GM21737 (cell line): ENCODE results near the gene LBHD1.
"Not testable (repeated sequence)": the region's sequence is repeated elsewhere in the genome, so short reads cannot be mapped to it uniquely, and the experiment has no call there.

Source experiments
- ATAC-seq: cut with Tn5 transposase; IDR thresholded peaks from one replicate; pipeline ENCODE4 v1.9.1; 2021; ENCODE audit warnings: mild to moderate bottlenecking, moderate library complexity; ENCODE audit not compliant: unreplicated experiment

The LBHD1 gene

GRCh38 chr11:62665075-62665598 lies 6.9 kb downstream of the LBHD1 start, which contains the start of the genes C11orf98 and CSKMT:
Gene C11orf98 (minus strand): TSS chr11:62665210. CDS start chr11:62665169, 41 bp downstream.
Gene CSKMT (plus strand): TSS chr11:62665312. CDS start chr11:62665880, 568 bp downstream.
- peak; percentile 90 for ATAC-seq

- peak; percentile 29 for ATAC-seq
Measured at GRCh38 chr11:62664405-62665074, 7.5 kb downstream of the LBHD1 start.

DNA sequence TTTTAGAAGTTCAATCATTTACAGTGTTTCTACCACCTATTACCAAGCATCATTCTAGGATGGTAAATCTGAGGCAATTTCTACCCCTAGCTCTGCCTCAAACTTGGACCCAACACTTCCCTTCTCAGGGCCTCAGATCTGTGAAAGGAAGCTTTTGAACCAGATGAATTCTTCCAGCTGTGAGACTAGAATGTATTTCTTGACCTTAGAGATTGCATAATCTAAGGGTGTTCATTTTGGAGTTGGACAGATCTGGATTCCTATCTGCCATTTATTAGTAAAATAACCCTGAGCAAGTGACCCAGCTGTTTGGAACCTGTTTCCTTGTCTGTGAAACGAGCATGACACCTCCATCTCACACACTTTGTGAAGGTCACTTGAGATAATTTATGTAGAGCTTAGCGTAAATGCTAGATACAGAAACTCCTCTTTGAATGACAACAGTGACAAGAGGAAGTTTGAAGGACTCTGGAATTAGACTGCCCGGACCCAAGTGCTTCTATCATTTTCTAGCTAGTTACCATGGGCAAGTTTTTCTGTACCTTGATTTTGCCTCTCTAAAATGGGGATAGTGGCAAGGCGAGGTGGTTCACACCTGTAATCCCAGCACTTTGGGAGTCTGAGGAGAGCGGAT lies 15.2 kb downstream of the LBHD1 start:
- ATAC-seq: no peak

GRCh38 chr11:62654297-62654696 lies 17.8 kb downstream of the LBHD1 start:
- no peak for ATAC-seq

DNA sequence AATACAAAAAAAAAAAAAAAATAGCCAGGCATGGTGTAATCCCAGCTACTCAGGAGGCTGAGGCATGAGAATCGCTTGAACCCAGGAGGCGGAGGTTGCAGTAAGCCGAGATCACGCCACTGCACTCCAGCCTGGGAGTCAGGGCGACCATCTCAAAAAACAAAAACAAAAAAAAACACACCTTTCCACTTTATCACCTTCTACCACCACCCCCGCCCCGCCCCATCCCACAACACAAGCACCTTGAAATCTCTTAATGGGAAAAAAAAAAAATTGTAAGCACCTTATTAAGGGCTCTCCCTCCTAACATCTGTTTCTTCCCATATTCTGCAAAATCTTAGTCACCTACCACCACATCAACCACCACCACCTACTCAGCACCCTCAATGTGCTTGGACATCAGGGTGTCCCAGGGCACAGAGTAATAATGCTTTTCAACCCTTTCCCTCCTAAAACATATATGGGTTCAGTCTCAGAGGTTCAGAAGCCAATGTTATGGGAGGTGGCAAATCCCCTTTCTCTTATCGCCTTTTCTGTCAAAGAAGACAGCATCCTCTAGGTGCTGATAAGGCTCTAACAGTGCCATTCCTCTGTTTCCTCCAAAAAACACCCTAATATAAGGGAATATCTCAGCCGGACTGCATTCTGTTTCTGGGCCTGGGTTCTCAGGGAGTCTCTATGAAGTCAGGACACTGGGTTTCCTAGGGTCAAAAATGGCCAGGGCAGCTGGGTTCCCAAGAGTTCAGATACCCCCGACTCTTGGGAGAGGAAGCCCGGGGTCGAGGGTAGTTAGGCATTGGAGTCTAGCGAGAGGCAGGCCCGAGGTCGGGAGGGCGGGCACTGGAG lies 19.7 kb downstream of the LBHD1 start:
- peak; percentile 15 for ATAC-seq

GRCh38 chr11:62650283-62650682 lies 21.8 kb downstream of the LBHD1 start:
- ATAC-seq: not testable (repeated sequence)

GRCh38 chr11:62649486-62649885 lies 22.6 kb downstream of the LBHD1 start:
- no peak for ATAC-seq

DNA sequence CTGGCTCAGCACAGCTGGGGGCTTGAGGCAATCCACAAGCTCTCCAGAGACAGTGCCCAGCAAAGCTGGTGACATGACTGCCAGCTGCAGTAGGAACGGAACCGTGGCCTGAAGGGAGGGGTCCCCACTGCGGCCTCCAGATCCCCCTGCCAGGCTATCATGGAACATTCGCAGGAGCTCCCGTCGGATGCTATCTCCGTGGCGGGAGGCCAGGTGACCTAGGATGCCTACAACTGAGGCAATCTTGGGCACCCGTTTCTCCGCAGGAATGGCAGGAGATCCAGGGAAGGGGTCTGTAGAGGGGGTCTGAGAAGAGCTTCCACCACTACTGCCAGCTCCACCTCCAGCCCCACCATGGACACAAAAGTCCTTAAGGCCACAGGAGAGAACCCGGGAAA lies 23.1 kb downstream of the LBHD1 start:
- no peak for ATAC-seq

DNA sequence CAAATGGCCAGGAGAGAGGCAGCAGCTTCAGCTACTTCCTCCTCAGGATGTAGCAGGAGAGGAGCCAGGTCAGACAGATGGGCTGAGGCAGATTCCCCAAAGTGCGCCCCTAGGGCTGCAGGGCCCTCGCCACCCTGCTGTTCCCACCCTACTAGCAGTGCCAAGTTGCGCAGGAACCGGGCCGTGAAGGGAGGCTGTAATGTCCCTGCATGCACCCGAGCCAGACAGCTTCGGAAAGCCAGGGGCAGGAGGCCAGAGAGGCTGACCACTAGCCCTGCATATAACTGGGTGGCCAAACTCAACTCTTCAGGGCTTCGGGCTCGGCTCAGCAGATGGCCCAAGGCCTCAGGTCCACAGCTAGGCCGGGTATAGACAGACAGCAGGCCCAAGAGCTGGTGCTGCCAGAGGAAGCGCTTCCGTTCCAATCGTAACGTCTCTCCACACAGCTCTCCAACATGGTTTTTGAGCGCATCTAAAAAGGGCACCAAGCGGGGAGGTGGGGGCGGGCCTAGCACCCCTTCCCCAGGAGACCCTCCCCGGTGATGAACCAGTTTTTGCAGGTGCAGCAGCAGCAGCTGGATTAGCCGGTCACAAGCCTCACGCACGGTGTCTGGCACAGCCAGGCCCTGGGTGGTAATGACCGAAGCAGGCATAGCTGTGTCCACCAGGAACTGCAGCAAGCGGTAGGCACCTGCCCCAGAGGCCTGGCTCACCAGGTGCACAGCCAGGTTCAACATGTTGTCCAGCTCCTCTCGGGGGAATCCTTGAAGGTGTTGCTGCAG lies 23.7 kb downstream of the LBHD1 start:
- no peak for ATAC-seq

DNA sequence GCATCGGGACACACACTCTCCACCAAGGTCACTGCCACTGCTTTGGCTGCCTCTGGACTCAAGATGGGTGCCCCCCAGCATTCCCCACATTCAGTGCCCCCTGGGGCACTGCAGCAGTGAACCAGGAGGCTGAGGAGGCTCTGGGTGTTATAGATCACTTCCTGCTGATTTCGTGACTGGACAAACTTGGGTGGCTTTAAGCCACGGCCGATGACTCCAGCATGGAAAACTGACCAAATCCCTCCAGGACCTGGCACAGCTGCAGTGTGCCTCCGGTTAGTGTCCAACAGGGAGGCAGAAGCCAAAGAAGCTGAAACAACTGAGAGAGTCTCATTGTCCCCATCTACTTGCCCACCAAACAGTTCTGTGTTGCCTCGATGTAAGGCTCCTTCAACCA lies 24.5 kb downstream of the LBHD1 start:
- no peak for ATAC-seq

GRCh38 chr11:62646825-62647608 lies 25.1 kb downstream of the LBHD1 start:
- ATAC-seq: no peak

DNA sequence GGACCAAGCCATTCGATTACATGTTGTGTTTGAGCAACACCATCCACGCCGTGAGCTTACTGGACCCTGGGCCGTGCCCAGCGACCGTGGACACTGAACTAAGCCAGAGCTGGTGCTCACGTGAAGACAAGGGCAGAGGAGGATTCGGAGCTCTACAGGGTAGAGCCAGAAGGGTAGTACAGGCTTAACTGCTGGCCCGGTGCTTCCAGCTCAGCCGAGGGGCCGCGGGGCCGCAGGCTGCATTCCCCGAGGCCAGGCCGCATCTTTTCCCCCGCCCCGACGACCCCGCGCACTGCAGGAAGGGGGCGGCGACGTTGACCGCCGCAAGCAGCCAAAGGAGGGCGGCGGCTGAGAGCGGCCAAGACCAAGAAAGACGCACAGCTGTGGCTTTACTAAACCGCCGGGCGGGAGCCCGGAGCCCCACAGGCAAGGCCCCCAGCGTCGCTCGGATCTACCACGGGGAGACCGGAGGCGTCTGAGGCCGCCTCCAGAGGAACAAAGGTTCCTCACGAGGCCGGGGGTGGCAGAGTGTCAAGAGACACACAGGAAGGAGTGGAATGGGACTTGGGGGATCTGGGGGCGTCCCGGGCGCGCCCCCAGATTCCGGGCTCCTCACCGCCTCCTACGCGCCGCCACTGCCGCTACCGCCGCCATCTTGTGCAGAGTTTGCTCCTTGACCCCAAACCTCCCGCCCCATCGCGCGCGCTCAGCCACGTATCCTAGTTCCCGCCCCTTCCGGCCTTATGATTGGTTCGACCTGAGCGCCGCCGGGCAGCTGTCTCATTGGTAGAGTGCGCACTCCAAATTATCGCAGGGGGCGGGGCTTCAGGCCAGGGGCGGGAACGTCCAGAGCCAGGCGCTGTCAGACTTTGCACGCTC lies 25.9 kb downstream of the LBHD1 start, which contains the start of gene GANAB:
GANAB (minus strand) TSS at position 668 of the 879 bp plus-strand sequence; CDS start at position 654, 14 bp downstream.
- ATAC-seq: peak; percentile 82

GRCh38 chr11:62645671-62645945 lies 26.5 kb downstream of the LBHD1 start:
- no peak for ATAC-seq

GRCh38 chr11:62644220-62644619 lies 27.8 kb downstream of the LBHD1 start:
- ATAC-seq: no peak

DNA sequence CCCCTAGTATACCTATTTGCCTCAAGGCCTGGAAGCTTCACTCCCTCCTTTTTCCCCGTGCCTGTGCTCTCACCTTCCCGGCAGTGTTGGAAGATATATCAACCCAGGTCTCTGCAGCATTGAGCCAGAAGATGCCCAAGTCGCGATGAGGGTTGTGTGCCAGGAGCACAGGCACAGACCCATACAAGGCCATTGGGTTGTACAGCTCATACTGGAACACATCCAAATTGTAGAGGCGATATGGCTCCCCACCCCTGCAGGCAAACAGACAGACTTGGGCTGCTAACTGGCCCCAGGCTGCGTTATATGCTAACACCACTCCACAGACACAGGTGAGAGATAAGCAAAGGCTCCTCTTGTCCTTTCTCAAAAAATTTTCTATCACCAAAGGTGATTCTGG lies 39.6 kb downstream of the LBHD1 start:
- ATAC-seq: no peak

DNA sequence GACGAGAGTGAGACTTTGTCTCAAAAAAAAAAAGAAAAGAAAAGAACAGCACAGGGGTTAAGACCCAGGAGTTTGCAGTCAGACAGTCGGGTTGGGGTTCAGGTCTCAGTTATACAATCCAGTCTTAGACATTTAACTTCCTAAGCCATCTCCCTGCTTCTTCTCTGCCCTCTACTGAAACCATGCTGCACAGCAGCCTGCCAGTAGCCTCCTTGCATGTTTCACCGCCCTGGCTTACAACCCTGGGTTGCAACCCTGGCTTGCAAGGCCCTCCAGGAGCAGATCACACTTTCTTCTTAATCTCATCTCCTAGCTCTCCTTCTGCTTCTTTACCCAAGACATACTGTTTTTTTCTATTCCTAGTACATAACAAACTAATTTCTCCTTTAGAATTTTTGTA lies 44.4 kb downstream of the LBHD1 start:
- no peak for ATAC-seq

GRCh38 chr11:62622476-62623089 lies 49.5 kb downstream of the LBHD1 start:
- no peak for ATAC-seq
